ENCODE data around the gene PABPC1L. TPM values are rescaled to one million over a fixed set of nuclear protein-coding genes. Genes with fewer than 3 reads are reported as not detected.

The PABPC1L gene
- total RNA-seq, 4 donors from 2014 or later = 12.0 to 112 (median 31.6) TPM

GRCh38 chr20:44965651-44966029 is 55.8 kb downstream of the PABPC1L start:
- Histone ChIP-seq H3K27ac (peak overlapping the region; percentile 90 to 94 (median 92)), H3K9me3 (no peaks in the 10 kb centered on the region), H3K4me1 (peaks cover 0 to 48% (median 21%) of the 10 kb centered on the region in 4 donors), H3K27me3 (no peaks in the 10 kb centered on the region), H3K4me3 (peak overlapping the region; percentile 70 to 97 (median 80)), H3K36me3 (no peaks in the 10 kb centered on the region)
- in situ Hi-C loops (cut with MboI; ENCODE audit: low pct_ligation_motif_present in 1 of 4, low pct_unique_long_range_greater_than_20kb in 1 of 4, low sequenced_read_pairs in 3 of 4) = no loop called here
- 37 to 44% methylated on average over 3 to 5 of the region's 5 CpGs for WGBS, 2 donors (ENCODE audit: low coverage in 1 of 2)
- no peak for DNase-seq
- intact Hi-C loops (cut with DNase I; ENCODE audit: low total_unique reads) = no loop called here
- TF ChIP-seq POLR2AphosphoS5 (IDR thresholded peaks at IDR 0.05) (no peak), CTCF (IDR thresholded peaks at IDR 0.05) (no peak), POLR2A (IDR thresholded peaks at IDR 0.05) (no peak), EP300 (IDR thresholded peaks at IDR 0.05; ENCODE audit: low read depth) (no peak)

GRCh38 chr20:44966030-44966961 is 56.4 kb downstream of the PABPC1L start, which contains the start of gene STK4:
TSS of gene STK4 (plus strand) at chr20:44966512. CDS start at chr20:44966569, 57 bp downstream.
- WGBS, 2 donors (ENCODE audit: low coverage in 1 of 2) = 0 to 1% methylated on average over 5 to 66 of the region's 68 CpGs
- peak within 1 kb of the TSS; percentile 90 to 94 (median 92) for H3K27ac ChIP-seq
- intact Hi-C loops (cut with DNase I; ENCODE audit: low total_unique reads) (no loop called here), in situ Hi-C loops (cut with MboI; ENCODE audit: low pct_ligation_motif_present in 1 of 4, low pct_unique_long_range_greater_than_20kb in 1 of 4, low sequenced_read_pairs in 3 of 4) (no loop called here)
- DNase-seq = peak; percentile 97
- TF ChIP-seq EP300 (IDR thresholded peaks at IDR 0.05; ENCODE audit: low read depth) (no peak), POLR2AphosphoS5 (IDR thresholded peaks at IDR 0.05) (peak; percentile 96 to 98 (median 97)), POLR2A (IDR thresholded peaks at IDR 0.05) (peak; percentile 96), CTCF (IDR thresholded peaks at IDR 0.05) (peak; percentile 37 to 69 (median 53))
- no peaks in the 10 kb centered on the region for H3K9me3 ChIP-seq
- H3K36me3 ChIP-seq = no peaks in the 10 kb centered on the region
- no peaks in the 10 kb centered on the region for H3K27me3 ChIP-seq
- peak within 1 kb of the TSS; percentile 70 to 97 (median 80) for H3K4me3 ChIP-seq
- H3K4me1 ChIP-seq = peaks cover 0 to 45% (median 20%) of the 10 kb centered on the region in 4 donors

- no peaks in the 10 kb centered on the region for H3K36me3 ChIP-seq
- intact Hi-C loops (cut with DNase I; ENCODE audit: low total_unique reads) = no loop called here
- TF ChIP-seq POLR2AphosphoS5 (IDR thresholded peaks at IDR 0.05) (peak; percentile 55 to 84 (median 78)), POLR2A (IDR thresholded peaks at IDR 0.05) (peak; percentile 72), CTCF (IDR thresholded peaks at IDR 0.05) (no peak)
- DNase-seq = peak; percentile 40
- peaks cover 0 to 50% (median 20%) of the 10 kb centered on the region in 4 donors for H3K4me1 ChIP-seq
- H3K4me3 ChIP-seq = peak overlapping the region; percentile 70 to 97 (median 80)
- in situ Hi-C loops (cut with MboI; ENCODE audit: low pct_ligation_motif_present in 1 of 4, low pct_unique_long_range_greater_than_20kb in 1 of 4, low sequenced_read_pairs in 3 of 4) = no loop called here
- H3K9me3 ChIP-seq = no peaks in the 10 kb centered on the region
- H3K27me3 ChIP-seq = no peaks in the 10 kb centered on the region
- WGBS, 2 donors (ENCODE audit: low coverage in 1 of 2) = 8 to 19% methylated on average over 4 to 5 of the region's 5 CpGs
- peak overlapping the region; percentile 90 to 94 (median 92) for H3K27ac ChIP-seq
Measured at GRCh38 chr20:44967207-44967807, 57.4 kb downstream of the PABPC1L start.

GRCh38 chr20:44969300-44969894 is 59.5 kb downstream of the PABPC1L start:
- no peak for DNase-seq
- H3K36me3 ChIP-seq = peaks cover 0 to 10% (median 5%) of the 10 kb centered on the region in 4 donors
- H3K4me1 ChIP-seq = peaks cover 0 to 63% (median 24%) of the 10 kb centered on the region in 4 donors
- H3K27ac ChIP-seq = peak overlapping the region; percentile 32 to 94 (median 72)
- no peaks in the 10 kb centered on the region for H3K27me3 ChIP-seq
- H3K9me3 ChIP-seq = no peaks in the 10 kb centered on the region
- in situ Hi-C loops (cut with MboI; ENCODE audit: low pct_ligation_motif_present in 1 of 4, low pct_unique_long_range_greater_than_20kb in 1 of 4, low sequenced_read_pairs in 3 of 4) = no loop called here
- 48 to 54% methylated on average over 3 of the region's 3 CpGs for WGBS, 2 donors (ENCODE audit: low coverage in 1 of 2)
- TF ChIP-seq EP300 (IDR thresholded peaks at IDR 0.05; ENCODE audit: low read depth) = no peak
- TF ChIP-seq CTCF (IDR thresholded peaks at IDR 0.05) = no peak
- TF ChIP-seq POLR2A (IDR thresholded peaks at IDR 0.05) = no peak
- no peak for TF ChIP-seq POLR2AphosphoS5 (IDR thresholded peaks at IDR 0.05)
- intact Hi-C loops (cut with DNase I; ENCODE audit: low total_unique reads) = no loop called here
- peak overlapping the region in 1 of 4 donors; percentile 76 for H3K4me3 ChIP-seq

All from transverse colon (tissue), 4 donors.